GM12878 (cell line): ENCODE results near the gene ASS1.

Source experiments
- CEBPB ChIP-seq, 2 experiments: fragments of 150-350 bp in 1 of 2; IDR thresholded peaks; 2 replicates each; pipeline ENCODE4 v1.6.1; 2012 to 2014; ENCODE audit warnings: low read depth in 2 of 2, low read length in 2 of 2, borderline replicate concordance in 1 of 2, inconsistent platforms in 1 of 2
- CUX1 ChIP-seq: IDR thresholded peaks from 2 replicates; pipeline ENCODE4 v1.6.1; 2012; ENCODE audit warnings: improper control_type of control experiment, low read depth, low read length; ENCODE audit not compliant: insufficient replicate concordance
- EZH2 ChIP-seq: IDR thresholded peaks from 2 replicates; pipeline ENCODE4 v1.6.1; 2012; ENCODE audit warnings: low read depth, mild to moderate bottlenecking, control low read depth, inconsistent platforms, low read length, borderline replicate concordance; ENCODE audit not compliant: control insufficient read depth
- HDAC2 ChIP-seq: fragments of 200-600 bp; sonication (generic); IDR thresholded peaks from 2 replicates; pipeline ENCODE4 v1.6.1; 2017
- MAX ChIP-seq: IDR thresholded peaks from 2 replicates; pipeline ENCODE4 v1.6.1; 2012; ENCODE audit warnings: low read depth, low read length, improper control_type of control experiment
- NFIC ChIP-seq: IDR thresholded peaks from 2 replicates; pipeline ENCODE4 v1.6.1; 2012; ENCODE audit warnings: low read depth, mild to moderate bottlenecking, inconsistent platforms, low read length, moderate library complexity
- NFYB ChIP-seq: IDR thresholded peaks from 2 replicates; pipeline ENCODE4 v1.6.1; 2011; ENCODE audit warnings: low read depth, mild to moderate bottlenecking, low read length, improper control_type of control experiment, moderate library complexity; ENCODE audit not compliant: insufficient read depth
- POLR2A ChIP-seq: IDR thresholded peaks from 2 replicates; pipeline ENCODE4 v1.6.1; 2011; ENCODE audit warnings: low read depth, mild to moderate bottlenecking, low read length
- RB1 ChIP-seq: fragments of 450-650 bp; formaldehyde crosslinking; IDR thresholded peaks from 2 replicates; pipeline ENCODE4 v1.6.1; 2017; ENCODE audit warnings: mild to moderate bottlenecking, borderline replicate concordance
- SP1 ChIP-seq: IDR thresholded peaks from one replicate; pipeline ENCODE4 v1.6.1; 2011; ENCODE audit warnings: low read depth, low read length
- STAT3 ChIP-seq: IDR thresholded peaks from 2 replicates; pipeline ENCODE4 v1.6.1; 2011; ENCODE audit warnings: low read depth, low read length, improper control_type of control experiment
- SUZ12 ChIP-seq: fragments of 200-600 bp; sonication (generic); IDR thresholded peaks from one replicate; pipeline ENCODE4 v1.6.1; 2018; ENCODE audit warnings: antibody characterized with exemption, mild to moderate bottlenecking; ENCODE audit not compliant: unreplicated experiment
- ZNF384 ChIP-seq: IDR thresholded peaks from 2 replicates; pipeline ENCODE4 v1.6.1; 2012; ENCODE audit warnings: low read depth, mild to moderate bottlenecking, low read length, improper control_type of control experiment, borderline replicate concordance
- TF ChIP-seq, protein P1 (sequence below), 3 experiments: IDR thresholded peaks in 2 of 3; conservative IDR thresholded peaks in 1 of 3; 2 replicates each; pipeline ENCODE4 v1.5.1; 2011; ENCODE audit warnings: low read depth in 3 of 3, low read length in 3 of 3, mild to moderate bottlenecking in 3 of 3, control low read depth in 2 of 3, moderate library complexity in 2 of 3, inconsistent platforms in 1 of 3, mixed read lengths in 1 of 3; ENCODE audit not compliant: control insufficient read depth in 2 of 3, insufficient read depth in 1 of 3; ENCODE audit errors: extremely low read depth in 1 of 3

- TF ChIP-seq CEBPB (IDR thresholded peaks at IDR 0.05; ENCODE audit: borderline replicate concordance in 1 of 2, low read depth in 2 of 2, low read length in 2 of 2) (no peak), POLR2A (no peak), STAT3 (no peak), SP1 (no peak), EZH2 (no peak), SUZ12 (no peak), HDAC2 (no peak), ZNF384 (no peak), NFIC (no peak), CUX1 (no peak), RB1 (no peak), MAX (no peak), NFYB (no peak)
- TF ChIP-seq, protein P1, sequence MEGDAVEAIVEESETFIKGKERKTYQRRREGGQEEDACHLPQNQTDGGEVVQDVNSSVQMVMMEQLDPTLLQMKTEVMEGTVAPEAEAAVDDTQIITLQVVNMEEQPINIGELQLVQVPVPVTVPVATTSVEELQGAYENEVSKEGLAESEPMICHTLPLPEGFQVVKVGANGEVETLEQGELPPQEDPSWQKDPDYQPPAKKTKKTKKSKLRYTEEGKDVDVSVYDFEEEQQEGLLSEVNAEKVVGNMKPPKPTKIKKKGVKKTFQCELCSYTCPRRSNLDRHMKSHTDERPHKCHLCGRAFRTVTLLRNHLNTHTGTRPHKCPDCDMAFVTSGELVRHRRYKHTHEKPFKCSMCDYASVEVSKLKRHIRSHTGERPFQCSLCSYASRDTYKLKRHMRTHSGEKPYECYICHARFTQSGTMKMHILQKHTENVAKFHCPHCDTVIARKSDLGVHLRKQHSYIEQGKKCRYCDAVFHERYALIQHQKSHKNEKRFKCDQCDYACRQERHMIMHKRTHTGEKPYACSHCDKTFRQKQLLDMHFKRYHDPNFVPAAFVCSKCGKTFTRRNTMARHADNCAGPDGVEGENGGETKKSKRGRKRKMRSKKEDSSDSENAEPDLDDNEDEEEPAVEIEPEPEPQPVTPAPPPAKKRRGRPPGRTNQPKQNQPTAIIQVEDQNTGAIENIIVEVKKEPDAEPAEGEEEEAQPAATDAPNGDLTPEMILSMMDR (IDR thresholded peaks at IDR 0.05 in 2 of 3, conservative IDR thresholded peaks at IDR 0.05 in 1 of 3; ENCODE audit: control insufficient read depth in 2 of 3, extremely low read depth in 1 of 3, insufficient read depth in 1 of 3, low read depth in 3 of 3, low read length in 3 of 3) = no peak
Measured at GRCh38 chr9:130472184-130472705, 27.5 kb downstream of the ASS1 start.
